H1 (cell line): Measurements from ENCODE around the gene NME3. TPM values are rescaled to one million over a fixed set of nuclear protein-coding genes. Genes with fewer than 3 reads are reported as not detected.

Experiments used
- CTCF ChIA-PET: fragments of 300-600 bp; sonication (Branson Sonifier 250); formaldehyde crosslinking; loops from one replicate; lab custom pipeline; 2021; ENCODE audit not compliant: partially characterized antibody; lab: Charles Lee
- POLR2A ChIA-PET: fragments of 300-600 bp; sonication (Branson Sonifier 250); formaldehyde crosslinking; loops from one replicate; lab custom pipeline; 2021; ENCODE audit warnings: inconsistent platforms; ENCODE audit not compliant: partially characterized antibody; lab: Charles Lee
- DNase-seq, 2 experiments: peaks; one replicate each; pipeline versions ENCODE4 v3.0.0 to v3.0.0-alpha.2; 2010 to 2022; ENCODE audit warnings: low spot score in 2 of 2, low read depth in 1 of 2, mixed read lengths in 1 of 2
- FAIRE-seq: peaks from 2 replicates; lab custom pipeline; 2011; peaks lifted over from hg19 to GRCh38; lab: Jason Lieb, UNC
- H2AFZ ChIP-seq: 2 replicates; pipeline ENCODE4 v1.8.1; 2012; ENCODE audit warnings: low read length, inconsistent platforms
- H2AK5ac ChIP-seq: 2 replicates; pipeline ENCODE4 v1.6.1; 2013; ENCODE audit warnings: low read depth, low read length
- H2BK120ac ChIP-seq: replicated peaks from 2 replicates; pipeline ENCODE3; 2013; ENCODE audit warnings: low read depth, low read length, inconsistent platforms
- H2BK12ac ChIP-seq: 2 replicates; pipeline ENCODE4 v1.6.1; 2013; ENCODE audit warnings: low read depth, low read length
- H2BK15ac ChIP-seq: 2 replicates; pipeline ENCODE4 v1.6.1; 2013; ENCODE audit warnings: low read length
- H2BK20ac ChIP-seq: 2 replicates; pipeline ENCODE4 v1.6.1; 2013; ENCODE audit warnings: low read length
- H2BK5ac ChIP-seq: 2 replicates; pipeline ENCODE4 v1.6.1; 2013; ENCODE audit warnings: low read depth, low read length
- H3K14ac ChIP-seq: 2 replicates; pipeline ENCODE4 v1.6.1; 2013; ENCODE audit warnings: inconsistent platforms; ENCODE audit not compliant: insufficient read length
- H3K18ac ChIP-seq: 2 replicates; pipeline ENCODE4 v1.6.1; 2013; ENCODE audit warnings: low read length; ENCODE audit errors: extremely low read depth
- H3K23ac ChIP-seq: 2 replicates; pipeline ENCODE4 v1.6.1; 2013; ENCODE audit warnings: inconsistent platforms; ENCODE audit not compliant: insufficient read length
- H3K23me2 ChIP-seq: 2 replicates; pipeline ENCODE4 v1.6.1; 2013; ENCODE audit warnings: low read depth, low read length
- H3K27ac ChIP-seq: 2 replicates; pipeline ENCODE4 v1.6.1; 2011; ENCODE audit warnings: low read depth, low read length, inconsistent platforms
- H3K27me3 ChIP-seq, 4 experiments: replicated peaks in 1 of 4; 1 replicate in 1 of 4; 2 replicates in 3 of 4; pipeline versions ENCODE4 v1.6.1 to v1.8.1; 2011 to 2013; ENCODE audit warnings: low read length in 3 of 4, mild to moderate bottlenecking in 3 of 4, inconsistent platforms in 2 of 4, mixed read lengths in 2 of 4, moderate library complexity in 1 of 4; ENCODE audit not compliant: control insufficient read depth in 3 of 4, insufficient read depth in 3 of 4; ENCODE audit errors: extremely low read depth in 1 of 4
- H3K36me3 ChIP-seq, 4 experiments: 2 replicates each; pipeline versions ENCODE4 v1.6.1 to v1.8.1; 2011 to 2013; ENCODE audit warnings: mild to moderate bottlenecking in 4 of 4, low read length in 3 of 4, moderate library complexity in 2 of 4, control low read depth in 1 of 4, inconsistent platforms in 1 of 4; ENCODE audit not compliant: insufficient read depth in 4 of 4, control insufficient read depth in 2 of 4
- H3K4ac ChIP-seq: replicated peaks from 2 replicates; pipeline ENCODE3; 2013; ENCODE audit warnings: low read length, low read depth, mixed read lengths, inconsistent platforms; ENCODE audit not compliant: insufficient read length
- H3K4me1 ChIP-seq, 4 experiments: replicated peaks in 1 of 4; 1 replicate in 1 of 4; 2 replicates in 3 of 4; pipeline versions ENCODE4 v1.6.1 to v1.8.1; 2011 to 2013; ENCODE audit warnings: low read length in 3 of 4, inconsistent platforms in 2 of 4, mixed read lengths in 1 of 4; ENCODE audit not compliant: insufficient read depth in 4 of 4, control insufficient read depth in 3 of 4
- H3K4me2 ChIP-seq, 2 experiments: 2 replicates each; pipeline versions ENCODE4 v1.6.1 to v1.8.1; 2011 to 2013; ENCODE audit warnings: low read depth in 2 of 2, low read length in 2 of 2, control low read depth in 1 of 2, inconsistent platforms in 1 of 2, mild to moderate bottlenecking in 1 of 2; ENCODE audit not compliant: insufficient read depth in 1 of 2
- H3K4me3 ChIP-seq, 4 experiments: fragments of 200-600, 300-600 bp in 1 of 4; sonication (generic), shearing (Covaris generic), sonication (Bioruptor Twin) in 1 of 4; 2 replicates each; pipeline versions ENCODE4 v1.5.1 to v1.8.1; 2011 to 2016; ENCODE audit warnings: low read length in 4 of 4, low read depth in 3 of 4, control low read depth in 2 of 4, inconsistent platforms in 2 of 4, mild to moderate bottlenecking in 2 of 4, mixed read lengths in 1 of 4, moderate library complexity in 1 of 4; ENCODE audit not compliant: insufficient read depth in 2 of 4; ENCODE audit errors: extremely low read depth in 1 of 4
- H3K56ac ChIP-seq: replicated peaks from 2 replicates; pipeline ENCODE3; 2013; ENCODE audit warnings: low read depth, mild to moderate bottlenecking, mixed read lengths, low read length, inconsistent platforms; ENCODE audit not compliant: insufficient read length
- H3K79me1 ChIP-seq: 2 replicates; pipeline ENCODE4 v1.6.1; 2013; ENCODE audit warnings: low read depth, low read length, control low read depth
- H3K79me2 ChIP-seq, 2 experiments: 2 replicates each; pipeline versions ENCODE4 v1.6.1 to v1.8.1; 2012 to 2013; ENCODE audit warnings: low read length in 2 of 2, mild to moderate bottlenecking in 2 of 2, inconsistent platforms in 1 of 2; ENCODE audit not compliant: insufficient read depth in 2 of 2, control insufficient read depth in 1 of 2
- H3K9ac ChIP-seq, 4 experiments: replicated peaks in 1 of 4; 1 replicate in 1 of 4; 2 replicates in 3 of 4; pipeline versions ENCODE4 v1.6.1 to v1.8.1; 2011 to 2013; ENCODE audit warnings: low read depth in 3 of 4, low read length in 3 of 4, control low read depth in 2 of 4, mild to moderate bottlenecking in 2 of 4, moderate library complexity in 2 of 4, inconsistent platforms in 1 of 4; ENCODE audit errors: extremely low read depth in 1 of 4
- H3K9me3 ChIP-seq, 2 experiments: 2 replicates each; pipeline versions ENCODE4 v1.6.1 to v1.8.1; 2012 to 2013; ENCODE audit warnings: mild to moderate bottlenecking in 2 of 2, moderate library complexity in 2 of 2, control low read depth in 1 of 2, inconsistent platforms in 1 of 2, low read depth in 1 of 2, low read length in 1 of 2, mixed read lengths in 1 of 2; ENCODE audit not compliant: insufficient read depth in 2 of 2
- H4K20me1 ChIP-seq, 2 experiments: replicated peaks in 1 of 2; 2 replicates each; pipeline versions ENCODE3 to v1.8.1; 2011 to 2013; ENCODE audit warnings: inconsistent platforms in 2 of 2, low read length in 2 of 2, mild to moderate bottlenecking in 1 of 2; ENCODE audit not compliant: insufficient read depth in 2 of 2, control insufficient read depth in 1 of 2
- H4K5ac ChIP-seq: 2 replicates; pipeline ENCODE4 v1.6.1; 2013; ENCODE audit warnings: low read length, low read depth, mixed read lengths, inconsistent platforms; ENCODE audit not compliant: insufficient read length
- H4K8ac ChIP-seq: 2 replicates; pipeline ENCODE4 v1.8.0; 2013; ENCODE audit warnings: mild to moderate bottlenecking, moderate library complexity, low read length, inconsistent platforms; ENCODE audit not compliant: insufficient read depth; ENCODE audit errors: extremely low read depth
- H4K91ac ChIP-seq: replicated peaks from 2 replicates; pipeline ENCODE3; 2013; ENCODE audit warnings: low read length, mixed read lengths, inconsistent platforms; ENCODE audit not compliant: insufficient read length
- HDAC2 ChIP-seq, 2 experiments: fragments of 300-600 bp in 1 of 2; sonication (generic) in 1 of 2; IDR thresholded peaks; 2 replicates each; pipeline ENCODE4 v1.6.1; 2011 to 2012; ENCODE audit warnings: low read depth in 2 of 2, low read length in 2 of 2, mild to moderate bottlenecking in 2 of 2, moderate library complexity in 2 of 2, borderline replicate concordance in 1 of 2, inconsistent platforms in 1 of 2
- POLR2AphosphoS5 ChIP-seq: IDR thresholded peaks from 2 replicates; pipeline ENCODE4 v1.6.1; 2011; ENCODE audit warnings: low read depth, low read length
- WGBS, 2 experiments: shearing (Covaris generic) in 1 of 2; methylation state at CpG; one replicate each; pipeline versions ENCODE4 v1.1.6 to v1.1.7; 2013 to 2015; ENCODE audit warnings: low lambda C conversion rate in 2 of 2, mixed read lengths in 2 of 2, inconsistent platforms in 1 of 2, low coverage in 1 of 2, missing lambda C conversion rate in 1 of 2; ENCODE audit not compliant: insufficient replicate concordance in 2 of 2, insufficient coverage in 1 of 2, insufficient read length in 1 of 2; ENCODE audit errors: extremely low coverage in 1 of 2, missing lambda C conversion rate in 1 of 2; 5-methylcytosine and 5-hydroxymethylcytosine counted together
- polyA plus RNA-seq, 7 experiments: library from polyadenylated mRNA; depleted of rRNA in 3 of 7; stranded (reverse) in 5 of 7; unstranded in 2 of 7; fragments of >200 nt in 5 of 7; fragments of 200-250 nt in 2 of 7; gene quantifications; 1 replicate in 5 of 7; 2 replicates in 1 of 7; 4 replicates in 1 of 7; pipeline versions ENCODE4 v1.2.1 to v1.2.3, GENCODE V29; 2011 to 2013; ENCODE audit warnings: missing spikeins in 2 of 7, mixed read lengths in 2 of 7
- total RNA-seq: library from RNA; stranded (reverse); fragmentation: NEBNext Ultra II Directional; extraction: Animal tissue kit (Norgen Biotek cat#: 25700); gene quantifications from 2 replicates; pipeline ENCODE4 v1.2.1, GENCODE V29; 2021

NME3 gene
- total and polyA plus RNA-seq, 2 of the 8 experiments (the other 6 are each of a cell fraction or from before 2014, with no cell fraction given), result 72.5 to 163 TPM

DNA sequence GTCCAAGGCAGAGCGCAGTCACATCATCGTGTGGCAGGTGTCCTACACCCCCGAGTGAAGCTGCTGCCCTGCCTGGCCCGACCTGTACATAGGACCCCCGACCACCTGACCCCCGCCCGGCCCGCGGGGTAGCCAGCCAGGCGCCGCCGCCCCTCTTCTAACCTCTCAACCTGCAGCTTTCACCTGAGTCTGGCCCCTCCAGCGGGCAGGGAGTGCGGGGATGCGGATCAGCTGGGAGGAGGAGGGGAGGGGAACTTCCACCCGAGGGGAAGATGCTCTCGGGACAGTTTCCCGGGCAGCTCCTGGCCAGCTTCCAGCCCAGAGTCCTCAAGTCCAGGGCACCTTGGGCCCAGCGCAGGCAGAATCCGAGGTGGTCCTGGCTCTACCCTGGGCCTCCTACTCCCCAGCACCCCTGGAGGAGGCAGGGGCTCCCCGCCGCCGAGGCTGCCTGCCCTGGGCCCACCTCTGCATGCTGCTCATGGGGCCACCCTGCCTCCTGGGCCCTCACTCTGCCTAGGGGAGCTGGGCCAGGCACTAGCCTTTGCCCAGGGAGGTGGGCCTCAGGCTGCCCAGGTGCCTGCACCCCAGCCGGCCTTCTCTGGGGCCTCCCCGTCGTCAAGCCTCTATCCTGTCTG lies 2.5 kb downstream of the NME3 start:
- peaks cover 0 to 21% (median 13%) of the 10 kb centered on the region in 4 experiments; a peak in 5 of 7 replicates for H3K4me1 ChIP-seq
- peak; percentile 42; the same call in 1 of the 2 replicates for TF ChIP-seq POLR2AphosphoS5
- no peak for TF ChIP-seq HDAC2 (IDR thresholded peaks at IDR 0.05; ENCODE audit: borderline replicate concordance in 1 of 2, low read depth in 2 of 2, low read length in 2 of 2)
- TF ChIP-seq, all 59 proteins: peak for 1
- Histone ChIP-seq H4K20me1 (peaks cover 1 to 10% of the 10 kb centered on the region in 2 experiments), H3K14ac (no peak overlapping the region), H3K9me3 (no peaks in the 10 kb centered on the region), H3K79me1 (no peaks in the 10 kb centered on the region), H3K23ac (no peak overlapping the region), H2BK12ac (no peak overlapping the region), H3K18ac (no peak overlapping the region), H3K27ac (no peak overlapping the region), H2AFZ (no peak overlapping the region), H2BK120ac (no peak overlapping the region), H4K8ac (no peak overlapping the region; the same call in 1 of the 2 replicates), H2BK20ac (no peak overlapping the region), H3K4me2 (no peak overlapping the region), H2BK15ac (no peak overlapping the region), H3K79me2 (peaks cover 0 to 9% of the 10 kb centered on the region in 2 experiments; a peak in 1 of 4 replicates), H3K23me2 (peaks cover 15% of the 10 kb centered on the region), H4K5ac (no peak overlapping the region), H3K56ac (no peak overlapping the region), H2BK5ac (0 out of 2 replicates have a peak overlapping the region, but pooled peaks have one; percentile 6), H3K27me3 (no peaks in the 10 kb centered on the region), H3K9ac (no peak overlapping the region), H3K4me3 (no peak overlapping the region), H2AK5ac (no peak overlapping the region), H3K4ac (no peak overlapping the region), H3K36me3 (peaks cover 3 to 37% (median 7%) of the 10 kb centered on the region in 4 experiments; a peak in 4 of 8 replicates), H4K91ac (no peak overlapping the region)
- FAIRE-seq (no peak), DNase-seq (no peak)
- CTCF ChIA-PET, result interaction anchor here (0.6 to 1.5 kb wide), 3 partner anchors 81 to 468 kb away, joined by 3 to 4 read pairs (median 3); no protein-coding TSS in a partner anchor
- 91% methylated on average over 11 of the region's 26 CpGs; no CpG with 5 or more reads in 1 of the 2 experiments for WGBS, 2 experiments
- POLR2A ChIA-PET, result interaction anchor here (0.6 to 13.5 kb wide), 10 partner anchors 9 to 260 kb away, joined by 3 to 246 read pairs (median 4); partner anchors contain the start of genes MAPK8IP3, NUBP2, RPS2 and SPSB3
